ENCODE results near the gene CBFB.
"Not testable (repeated sequence)": the region's sequence is repeated elsewhere in the genome, so short reads cannot be mapped to it uniquely, and the experiment has no call there.

Gene CBFB

DNA sequence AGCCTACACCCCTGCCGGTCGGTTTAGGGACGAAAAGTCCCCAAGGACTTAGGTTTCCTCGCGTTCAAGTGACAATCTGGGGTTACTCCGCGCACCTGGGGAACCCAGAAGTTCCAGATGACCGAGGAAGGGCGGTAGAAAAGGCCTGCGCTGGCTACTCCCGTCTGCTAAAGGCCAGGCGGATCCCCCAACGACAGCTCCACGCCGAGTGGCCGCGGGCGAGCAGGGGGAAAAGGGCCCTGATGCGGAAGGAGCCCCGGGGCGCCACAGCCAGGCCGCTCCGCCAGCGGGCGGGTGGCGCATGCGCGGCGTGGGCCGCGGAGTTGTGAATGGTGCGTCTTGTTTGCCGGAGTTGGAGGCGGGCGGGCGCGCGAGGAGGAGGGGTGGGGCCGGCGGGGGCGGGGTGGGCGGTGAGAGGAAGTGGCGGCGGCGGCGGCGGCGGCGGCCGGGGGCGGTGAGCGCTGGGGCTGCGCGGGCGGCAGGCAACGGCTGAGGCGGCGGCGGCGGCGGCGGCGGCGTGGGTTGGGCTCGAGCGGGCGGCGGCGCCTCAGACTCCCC is at the start of gene CBFB:
Gene CBFB, plus strand, starts transcription at position 454 of the 558 bp plus-strand sequence. CDS start 259 bp downstream, outside the sequence.
- in situ Hi-C loops (cut with HindIII; ENCODE audit: low sequenced_read_pairs), result no loop called here

DNA sequence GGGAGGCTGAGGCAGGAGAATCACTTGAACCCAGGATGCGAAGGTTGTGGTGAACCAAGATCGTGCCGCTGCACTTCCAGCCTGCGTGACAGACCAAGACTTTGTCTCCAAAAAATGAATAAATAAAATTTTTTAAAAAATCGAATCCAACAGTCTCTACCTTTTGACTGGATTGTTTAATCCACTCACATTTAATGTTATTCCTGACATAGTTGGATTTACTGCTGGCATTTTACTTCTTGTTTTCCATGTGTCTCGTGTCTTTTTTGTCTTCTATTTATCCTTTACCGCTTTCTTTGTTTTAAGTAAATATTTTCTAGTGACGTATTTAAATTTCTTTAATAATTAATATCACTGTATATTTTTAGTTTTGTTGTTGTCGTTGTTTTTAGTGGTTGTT is 45.9 kb upstream of the CBFB start:
- in situ Hi-C loops (cut with HindIII; ENCODE audit: low sequenced_read_pairs), result no loop called here

DNA sequence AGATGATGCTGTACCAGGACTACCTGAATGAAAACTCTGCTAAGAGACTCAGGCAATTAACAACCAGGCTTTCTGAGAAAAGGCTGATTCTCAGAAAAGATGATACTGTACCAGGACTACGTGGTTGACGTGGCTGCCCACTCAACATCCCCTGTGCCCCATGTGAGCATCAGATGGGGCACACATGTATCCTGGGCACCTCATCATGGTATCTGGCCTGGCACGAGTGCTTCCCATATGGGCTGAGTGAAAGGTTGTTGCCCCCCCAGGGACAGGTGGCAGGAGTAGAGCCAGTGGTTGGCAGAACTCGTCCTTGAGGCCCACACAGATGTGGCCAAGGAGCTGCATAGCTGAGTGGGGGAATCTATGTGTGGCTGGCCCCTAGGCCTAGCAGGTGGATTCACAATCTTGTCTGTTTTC is 44.0 kb upstream of the CBFB start:
- in situ Hi-C loops (cut with HindIII; ENCODE audit: low sequenced_read_pairs), result no loop called here

DNA sequence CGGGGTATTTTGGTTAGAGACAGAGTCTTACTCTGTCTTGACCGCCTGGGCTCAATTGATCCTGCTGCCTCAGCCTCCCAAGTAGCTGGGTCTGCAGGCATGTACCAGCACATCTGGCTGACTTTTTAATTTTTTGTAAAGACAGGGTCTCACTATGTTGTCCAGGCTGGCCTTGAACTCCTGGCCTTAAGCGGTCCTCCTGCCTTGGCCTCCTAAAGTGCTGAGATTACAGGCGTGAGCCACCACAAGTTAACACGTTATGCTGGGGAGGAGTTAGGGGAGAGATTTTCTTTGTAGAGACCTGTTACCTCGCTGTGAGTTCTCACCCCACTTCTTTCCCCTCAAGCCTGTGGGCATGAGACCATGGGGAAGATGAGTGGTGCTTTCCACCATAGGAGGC is 42.4 kb upstream of the CBFB start:
- in situ Hi-C loops (cut with HindIII; ENCODE audit: low sequenced_read_pairs), result no loop called here

DNA sequence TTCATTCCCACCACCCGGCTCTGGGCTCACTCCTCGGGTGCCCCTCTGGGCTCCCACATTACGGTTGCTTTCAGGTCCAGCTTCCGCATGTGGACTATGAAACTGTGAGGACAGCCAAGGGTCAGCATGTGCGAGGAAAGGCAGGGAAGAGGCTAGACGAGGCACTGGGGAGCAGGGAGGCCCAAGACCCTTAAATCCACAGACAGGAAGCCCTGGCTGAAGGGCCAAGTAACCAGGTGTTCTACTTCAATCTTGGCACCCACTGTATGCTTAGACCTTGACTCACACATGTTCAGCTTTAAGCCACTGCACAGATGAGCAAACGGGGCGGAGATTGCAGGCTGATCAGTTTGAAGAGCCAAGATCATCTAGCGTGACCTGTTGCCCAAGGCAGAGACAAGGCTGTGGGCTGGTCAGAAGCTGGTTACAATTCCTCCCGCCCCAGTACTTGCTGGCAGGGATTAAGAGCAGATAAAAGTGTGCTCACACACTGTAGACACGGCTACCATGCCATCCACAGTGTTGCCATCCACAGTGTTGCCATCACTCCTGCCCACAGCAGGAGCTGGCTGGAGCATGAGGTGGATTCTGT is 40.7 kb upstream of the CBFB start, which contains the start of gene CES4A:
Gene CES4A, plus strand, starts transcription at position 393 of the 592 bp plus-strand sequence. Its CDS starts 184 bp downstream, at position 577.
- in situ Hi-C loops (cut with HindIII; ENCODE audit: low sequenced_read_pairs), result no loop called here

DNA sequence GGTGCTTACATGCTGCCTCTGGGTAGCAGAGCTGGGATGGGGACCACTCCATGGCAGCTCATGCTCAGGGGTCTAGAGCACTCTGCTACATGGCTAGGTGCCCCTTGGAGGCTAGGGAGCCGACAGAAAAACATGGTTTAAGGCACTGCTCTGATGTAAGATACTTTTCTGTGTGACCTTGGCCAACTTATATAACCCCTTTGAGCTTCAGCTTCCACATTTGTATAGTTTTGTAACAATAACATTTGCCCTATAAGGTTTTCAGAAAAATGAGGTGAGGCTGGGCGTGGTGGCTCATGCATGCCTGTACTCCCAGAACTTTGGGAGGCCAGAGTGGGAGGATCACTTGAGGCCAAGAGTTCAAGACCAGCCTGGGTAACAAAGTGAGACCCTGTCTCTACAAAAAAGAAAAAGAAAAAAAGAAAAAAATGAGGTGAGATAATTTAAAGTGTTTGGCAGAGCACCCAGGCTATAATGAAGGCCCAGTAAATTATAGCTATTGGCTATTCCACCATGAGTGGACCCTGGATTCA is 37.3 kb upstream of the CBFB start:
- in situ Hi-C loops (cut with HindIII; ENCODE audit: low sequenced_read_pairs), result no loop called here

DNA sequence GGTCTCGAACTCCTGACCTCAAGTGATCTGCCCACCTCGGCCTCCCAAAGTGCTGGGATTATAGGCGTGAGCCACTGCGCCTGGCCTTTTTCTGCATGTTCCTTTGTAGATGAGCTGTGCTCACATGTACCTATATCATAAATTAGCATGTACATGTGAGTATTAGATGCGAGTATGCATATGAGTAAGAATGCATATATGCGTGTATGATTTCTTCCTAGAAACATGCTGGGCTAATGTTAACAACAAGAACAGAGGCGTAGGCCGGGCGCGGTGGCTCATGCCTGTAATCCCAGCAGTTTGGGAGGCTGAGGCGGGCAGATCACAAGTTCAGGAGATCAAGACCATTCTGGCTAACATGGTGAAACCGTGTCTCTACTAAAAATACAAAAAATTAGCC is 35.4 kb upstream of the CBFB start:
- in situ Hi-C loops (cut with HindIII; ENCODE audit: low sequenced_read_pairs), result not testable (repeated sequence)

DNA sequence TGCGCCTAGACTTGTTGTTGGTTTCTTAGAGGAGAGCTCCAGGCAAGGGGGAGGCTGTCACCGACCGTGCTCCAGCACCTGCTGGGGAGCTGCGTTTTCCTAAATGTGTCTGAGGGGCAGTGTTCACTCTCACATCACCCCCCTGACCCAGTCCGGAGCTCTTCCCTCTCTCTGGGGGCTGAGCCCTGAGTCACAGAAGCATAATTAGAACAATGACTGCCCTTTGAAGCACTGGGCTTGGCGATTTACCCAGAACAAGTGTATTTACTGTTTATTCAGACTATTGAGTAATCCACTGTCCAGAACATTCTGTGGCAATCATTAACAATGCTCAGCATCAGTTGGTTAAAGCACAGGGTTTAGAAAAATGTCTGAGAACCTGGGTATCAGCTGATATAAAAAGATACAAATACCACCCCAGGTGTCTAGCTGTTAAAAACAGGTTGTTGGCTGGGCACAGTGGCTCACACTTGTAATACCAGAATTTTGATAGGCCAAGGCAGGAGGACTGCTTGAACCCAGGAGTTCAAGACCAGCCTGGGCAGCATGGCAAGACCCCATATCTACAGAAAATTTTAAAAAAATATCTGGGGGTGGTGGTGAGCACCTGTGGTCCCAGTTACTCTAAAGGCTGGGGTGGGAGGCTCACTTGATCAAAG is 32.5 kb upstream of the CBFB start:
- in situ Hi-C loops (cut with HindIII; ENCODE audit: low sequenced_read_pairs), result no loop called here

DNA sequence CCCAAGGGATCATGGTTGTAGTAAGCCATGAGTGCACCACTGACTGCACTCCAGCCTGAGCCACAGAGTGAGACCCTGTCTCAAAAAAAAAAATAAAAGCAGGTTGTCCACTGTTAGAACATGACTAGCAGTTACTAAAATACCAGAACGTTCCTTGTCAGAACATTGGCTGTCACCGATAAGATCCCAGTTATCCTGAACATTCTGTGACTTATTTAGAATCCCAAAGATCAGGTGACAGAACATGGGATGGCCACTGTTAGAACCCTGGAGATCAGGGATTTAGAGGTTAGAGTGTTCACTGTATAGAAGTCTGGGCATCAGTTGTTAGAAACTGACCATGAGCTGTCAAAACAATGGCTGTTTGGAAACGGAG is 32.0 kb upstream of the CBFB start:
- in situ Hi-C loops (cut with HindIII; ENCODE audit: low sequenced_read_pairs), result no loop called here

DNA sequence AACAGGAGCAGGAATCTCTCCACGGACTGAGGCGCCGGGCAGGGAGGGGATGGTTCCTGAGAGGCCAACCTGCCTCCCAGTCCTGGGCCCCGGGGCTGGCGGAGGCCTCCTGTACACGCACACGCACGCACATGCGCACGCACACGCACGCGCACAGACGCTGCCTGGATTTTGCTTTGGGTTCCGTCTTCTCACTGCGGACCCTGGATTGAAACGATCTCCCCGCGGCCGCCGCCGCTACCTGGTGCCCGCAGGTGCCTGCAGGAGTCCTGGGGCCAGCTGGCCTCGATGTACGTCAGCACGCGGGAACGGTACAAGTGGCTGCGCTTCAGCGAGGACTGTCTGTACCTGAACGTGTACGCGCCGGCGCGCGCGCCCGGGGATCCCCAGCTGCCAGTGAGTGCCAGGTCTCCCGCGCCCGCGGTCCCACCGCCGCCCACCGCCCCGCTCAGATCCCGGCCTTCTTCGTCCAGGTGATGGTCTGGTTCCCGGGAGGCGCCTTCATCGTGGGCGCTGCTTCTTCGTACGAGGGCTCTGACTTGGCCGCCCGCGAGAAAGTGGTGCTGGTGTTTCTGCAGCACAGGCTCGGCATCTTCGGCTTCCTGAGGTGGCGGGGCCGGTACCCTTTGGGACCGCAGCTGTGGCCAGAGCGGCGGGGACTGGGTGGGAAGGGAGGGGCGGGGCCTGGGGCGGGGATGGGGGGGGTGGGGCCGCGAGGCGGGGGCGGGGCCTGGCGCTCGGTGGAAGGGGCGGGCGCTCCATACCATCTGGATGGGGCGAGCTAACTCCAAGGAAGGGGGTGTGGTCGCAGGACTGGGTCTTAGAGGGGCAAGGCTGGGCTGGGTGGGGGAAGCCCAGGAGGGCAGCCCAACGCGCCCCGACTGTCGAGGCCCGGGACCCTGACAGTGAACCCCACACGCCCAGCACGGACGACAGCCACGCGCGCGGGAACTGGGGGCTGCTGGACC is 28.3 kb upstream of the CBFB start:
- in situ Hi-C loops (cut with HindIII; ENCODE audit: low sequenced_read_pairs), result no loop called here

DNA sequence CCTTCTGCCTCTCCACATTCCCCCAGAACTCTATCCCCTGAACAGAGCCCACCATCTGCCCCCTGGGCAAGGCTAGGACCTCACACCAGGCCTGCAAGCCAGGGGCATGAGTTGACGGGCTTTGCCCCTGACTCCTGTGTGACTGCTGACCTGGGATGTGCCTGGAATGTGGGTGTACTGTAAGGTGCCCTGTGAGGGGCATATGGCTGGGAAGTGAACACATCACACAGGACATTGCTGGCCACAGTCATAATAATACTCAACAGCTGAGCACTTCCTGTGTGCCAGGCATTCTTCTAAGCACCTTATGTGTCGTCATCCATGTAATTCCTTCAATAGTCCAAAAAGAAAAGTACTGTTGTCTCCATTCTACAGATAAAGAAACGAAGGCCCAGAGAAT is 27.2 kb upstream of the CBFB start:
- in situ Hi-C loops (cut with HindIII; ENCODE audit: low sequenced_read_pairs), result no loop called here

DNA sequence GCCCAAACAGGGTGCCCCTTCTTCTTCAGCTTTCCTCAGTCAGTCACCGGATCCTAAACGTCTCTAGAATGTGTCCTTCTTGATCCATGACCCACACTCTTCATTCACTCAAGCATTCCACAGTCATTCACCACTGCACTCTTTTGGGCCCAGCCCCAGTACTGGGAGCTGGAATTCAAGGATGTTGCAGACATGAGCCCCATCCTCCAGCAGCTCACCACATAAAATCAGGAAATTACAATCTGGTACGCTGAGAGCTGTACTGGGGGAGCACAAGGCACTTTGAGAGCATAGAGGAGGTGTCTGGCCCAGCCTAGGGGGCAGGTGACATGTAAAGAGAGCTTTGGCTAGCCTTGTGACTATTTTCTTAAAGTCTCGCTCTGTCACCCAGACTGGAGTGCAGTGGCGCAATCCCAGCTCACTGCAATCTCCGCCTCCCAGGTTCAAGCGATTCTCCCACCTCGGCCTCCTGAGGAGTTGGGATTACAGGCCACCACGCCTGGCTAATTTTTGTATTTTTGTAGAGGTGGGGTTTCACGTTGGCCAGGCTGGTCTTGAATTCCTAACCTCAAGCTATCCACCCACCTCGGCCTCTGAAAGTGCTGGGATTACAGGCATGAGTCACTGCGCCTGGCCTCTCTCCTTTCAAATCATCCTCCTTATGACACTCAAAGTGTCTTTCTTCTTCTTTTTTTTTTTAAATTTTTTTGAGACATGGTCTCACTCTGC is 21.9 kb upstream of the CBFB start:
- in situ Hi-C loops (cut with HindIII; ENCODE audit: low sequenced_read_pairs), result no loop called here

DNA sequence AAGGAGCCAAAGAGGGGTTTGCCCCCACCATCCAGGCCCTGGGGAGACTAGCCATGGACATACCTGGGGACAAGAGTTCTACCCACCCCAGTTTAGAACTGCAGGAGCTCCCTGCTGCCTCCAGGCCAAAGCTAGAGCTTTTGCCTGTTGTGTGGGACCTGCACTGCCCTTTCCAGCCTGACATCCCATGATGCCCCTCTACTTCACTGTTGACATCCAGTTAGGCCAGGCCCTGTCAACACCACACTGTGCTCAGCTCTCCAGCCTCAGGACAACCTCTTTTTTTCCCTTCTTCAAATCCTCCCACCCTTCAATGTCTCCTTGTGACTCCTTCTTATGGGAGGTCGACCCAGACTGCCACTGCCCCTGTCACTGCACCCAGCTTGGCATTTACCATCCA is 19.8 kb upstream of the CBFB start:
- in situ Hi-C loops (cut with HindIII; ENCODE audit: low sequenced_read_pairs), result no loop called here

DNA sequence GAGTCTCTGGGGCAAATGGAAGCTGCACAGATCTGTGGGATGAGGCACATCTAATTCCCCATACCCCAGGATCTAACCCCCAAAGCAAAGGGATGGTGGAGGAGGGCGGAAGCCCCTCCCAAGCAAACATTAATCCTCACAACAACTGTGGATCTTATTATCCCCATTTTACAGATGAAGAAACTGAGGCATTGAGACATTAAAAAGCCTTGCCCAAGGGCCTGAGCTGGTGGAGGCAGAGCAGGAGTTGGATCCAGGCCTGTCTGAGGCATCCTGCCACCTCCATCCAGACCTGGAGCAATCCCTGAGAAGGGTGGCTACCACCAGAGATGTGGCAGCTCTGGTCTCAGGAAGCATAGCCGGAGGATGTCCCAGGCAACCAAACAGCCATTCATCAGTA is 17.7 kb upstream of the CBFB start:
- in situ Hi-C loops (cut with HindIII; ENCODE audit: low sequenced_read_pairs), result no loop called here

DNA sequence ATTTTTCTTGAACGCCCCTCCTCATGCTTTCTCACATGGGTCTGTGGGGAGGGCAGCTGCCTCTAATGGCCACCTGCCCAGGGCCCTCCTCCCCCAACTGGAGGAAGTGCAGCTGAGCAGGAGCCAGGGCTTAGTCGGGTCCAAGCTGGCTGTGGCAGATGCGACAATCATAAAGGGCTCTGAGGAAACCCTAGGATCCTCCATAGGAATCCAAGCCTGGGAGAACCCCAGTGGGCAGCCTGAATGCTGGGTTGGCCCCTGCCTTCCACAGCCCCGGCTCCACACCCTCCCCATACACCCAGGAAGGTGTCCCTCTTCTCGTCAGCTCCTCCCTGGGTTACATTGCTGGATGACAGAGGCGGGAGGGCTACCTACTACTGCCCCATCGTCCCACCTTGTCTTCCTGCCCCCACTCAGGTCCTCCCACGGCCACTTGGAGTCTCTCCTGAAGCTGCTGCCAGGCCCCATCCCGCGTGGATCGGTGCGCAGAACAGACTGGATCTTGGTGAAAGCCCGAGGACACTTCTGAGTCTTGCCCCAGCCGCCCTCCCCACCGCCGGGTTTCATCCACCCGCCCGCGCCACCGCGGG is 15.6 kb upstream of the CBFB start:
- in situ Hi-C loops (cut with HindIII; ENCODE audit: low sequenced_read_pairs), result no loop called here

DNA sequence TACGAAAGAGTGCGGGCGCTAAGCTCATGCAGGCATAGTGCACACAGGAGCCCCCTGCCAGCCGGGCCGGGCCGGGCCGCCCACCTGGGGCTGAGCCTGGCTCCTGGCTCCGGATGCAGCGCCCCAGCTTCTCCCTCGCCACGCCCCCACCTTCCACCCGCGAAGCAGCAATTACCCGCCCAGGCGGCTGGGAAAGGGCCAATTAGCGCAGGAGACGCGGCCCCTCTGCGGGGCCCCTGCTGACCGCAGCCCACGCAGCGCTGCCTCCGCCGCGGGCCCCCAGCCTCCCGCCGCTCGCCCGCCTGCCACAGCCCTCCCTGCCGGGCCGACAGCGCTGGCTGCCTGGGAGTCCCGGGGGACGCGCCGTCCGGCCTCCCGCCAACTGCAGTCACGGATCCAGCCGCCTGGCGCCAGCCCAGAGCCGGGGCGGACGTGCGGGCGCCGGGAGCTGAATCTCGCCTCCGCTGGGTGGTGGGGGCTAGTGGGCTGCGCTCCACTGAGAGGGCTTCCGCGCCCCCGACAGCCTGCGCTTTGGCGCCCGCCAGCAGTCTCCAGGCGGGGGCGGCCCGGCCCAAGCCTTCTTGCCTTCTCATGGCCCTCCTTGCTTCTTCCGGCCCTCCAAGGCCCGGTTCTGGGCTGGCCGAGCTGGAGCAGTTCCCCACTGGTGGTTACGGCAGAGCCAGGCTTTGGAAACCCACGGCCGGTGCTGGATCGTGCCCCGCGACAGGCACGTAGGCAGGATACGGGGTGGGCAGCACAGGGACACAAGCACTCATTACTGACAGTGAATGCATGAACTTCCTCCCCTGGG is 14.9 kb upstream of the CBFB start:
- in situ Hi-C loops (cut with HindIII; ENCODE audit: low sequenced_read_pairs), result no loop called here

DNA sequence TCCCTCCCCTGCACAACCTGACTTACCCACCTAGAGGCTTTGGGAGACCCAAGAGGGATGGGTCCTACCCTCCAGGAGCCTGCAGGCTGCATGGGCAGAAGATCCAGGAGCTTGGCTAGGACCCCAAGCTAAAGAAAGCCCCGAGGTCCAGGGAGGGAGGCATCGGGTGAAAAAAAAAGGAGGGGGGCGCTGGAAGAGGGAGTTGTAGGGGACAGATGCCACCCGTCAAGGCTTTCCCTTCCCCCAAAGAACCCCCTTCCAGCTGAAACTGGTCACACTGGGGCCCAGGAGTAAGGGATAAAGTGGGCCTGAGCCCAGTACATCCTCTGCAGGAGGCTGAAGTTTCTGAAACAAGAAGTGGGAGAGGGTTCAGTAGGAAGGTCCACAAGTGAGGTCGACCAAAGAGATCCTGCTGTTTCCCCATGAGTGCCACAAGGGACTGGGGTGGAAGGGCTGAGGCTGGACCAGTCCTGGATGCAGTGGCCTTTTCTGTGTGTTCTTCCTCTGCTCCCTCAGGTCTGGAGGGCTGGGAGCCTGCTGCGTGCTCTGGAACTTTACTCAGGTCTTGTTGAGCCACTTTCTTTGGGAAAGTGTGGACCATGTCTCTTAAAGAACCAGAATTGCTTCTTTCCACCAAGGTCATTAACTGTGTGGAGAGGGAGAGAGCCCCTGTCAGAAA is 14.2 kb upstream of the CBFB start:
- in situ Hi-C loops (cut with HindIII; ENCODE audit: low sequenced_read_pairs), result no loop called here

DNA sequence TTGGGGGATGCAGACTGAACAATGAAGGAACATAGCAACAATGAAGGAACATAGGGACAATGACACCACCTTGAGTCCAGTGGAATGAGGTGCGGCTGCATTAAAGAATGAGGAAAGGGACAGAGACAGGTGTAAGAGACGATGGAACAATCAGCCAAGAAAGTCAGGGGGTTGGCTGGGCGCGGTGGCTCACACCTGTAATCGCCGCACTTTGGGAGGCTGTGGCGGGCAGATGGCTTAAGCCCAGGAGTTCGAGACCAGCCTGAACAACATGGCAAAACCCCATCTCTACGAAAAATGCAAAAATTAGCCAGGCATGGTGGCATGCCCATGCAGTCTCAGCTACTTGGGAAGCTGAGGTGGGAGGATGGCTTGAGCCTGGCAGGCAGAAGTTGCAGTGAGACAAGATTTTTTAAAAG is 13.6 kb upstream of the CBFB start:
- in situ Hi-C loops (cut with HindIII; ENCODE audit: low sequenced_read_pairs), result no loop called here

DNA sequence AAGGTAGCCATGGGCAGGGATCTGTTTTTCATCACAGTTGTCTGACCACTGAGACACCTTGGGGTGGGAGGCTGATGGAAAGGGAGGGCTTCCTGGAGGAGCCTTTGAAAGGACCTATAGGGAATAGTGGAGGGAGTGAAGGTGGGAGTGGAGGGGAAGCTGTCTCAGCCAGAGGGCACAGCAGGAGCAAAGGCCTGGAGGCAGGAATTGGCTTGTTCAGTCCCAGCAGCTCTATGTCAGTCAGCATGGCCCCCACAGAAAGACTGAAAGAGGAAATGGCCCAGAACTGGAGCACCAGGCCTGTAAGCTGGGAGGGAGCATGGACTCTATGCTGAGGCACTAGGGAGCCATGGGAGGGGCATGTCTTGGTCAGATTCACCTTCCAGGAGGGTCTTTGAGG is 12.8 kb upstream of the CBFB start:
- in situ Hi-C loops (cut with HindIII; ENCODE audit: low sequenced_read_pairs), result no loop called here
